HepG2 (cell line): ENCODE results near the gene CXCL6.

ENCODE experiments used
- RBAK ChIP-seq: sonication (generic); formaldehyde crosslinking; IDR thresholded peaks from 2 replicates; pipeline ENCODE4 v1.5.1; 2020; ENCODE audit warnings: mild to moderate bottlenecking, missing genetic modification reagents
- SIN3A ChIP-seq: IDR thresholded peaks from 2 replicates; pipeline ENCODE4 v1.6.1; 2011; ENCODE audit warnings: low read depth, mild to moderate bottlenecking, control low read depth, low read length, borderline replicate concordance

DNA sequence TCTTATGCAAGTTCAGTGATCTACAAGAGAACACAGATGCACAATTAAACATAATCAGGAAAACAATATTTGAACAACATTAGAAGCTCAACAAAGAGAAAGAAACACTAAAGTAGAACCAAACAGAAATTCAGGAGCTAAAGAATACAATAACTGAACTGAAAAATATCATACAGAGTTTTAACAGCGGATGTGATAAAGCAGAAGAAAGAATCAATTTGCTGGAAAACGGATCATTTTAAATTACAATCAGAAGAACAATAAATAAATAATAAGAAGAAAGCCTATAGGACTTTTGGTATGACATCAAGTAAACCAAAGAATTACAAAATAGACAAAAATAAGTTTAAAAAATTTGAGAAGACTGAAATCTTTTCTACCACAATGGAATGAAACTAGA, 36.3 kb upstream of the CXCL6 start:
- TF ChIP-seq RBAK (no peak), SIN3A (no peak)
